GM23248 (cell line): ENCODE data around the gene ABI1. TPM values are rescaled to one million over a fixed set of nuclear protein-coding genes. Genes with fewer than 3 reads are reported as not detected.

ENCODE experiments used
- DNase-seq: peaks from one replicate; pipeline ENCODE4 v3.0.0-alpha.2; 2015
- H2AFZ ChIP-seq: fragments of 200-600 bp; sonication (generic); 2 replicates; pipeline ENCODE4 v1.6.1; 2016; ENCODE audit warnings: antibody characterized with exemption
- H3F3A ChIP-seq: fragments of 200-600 bp; sonication (generic); 2 replicates; pipeline ENCODE4 v1.6.1; 2016; ENCODE audit warnings: mild to moderate bottlenecking, antibody characterized with exemption, mixed run types; ENCODE audit not compliant: insufficient read depth
- H3K27ac ChIP-seq: fragments of 200-600 bp; sonication (generic); 2 replicates; pipeline ENCODE4 v1.5.1; 2016; ENCODE audit warnings: mild to moderate bottlenecking
- H3K27me3 ChIP-seq: fragments of 200-600 bp; sonication (generic); replicated peaks from 2 replicates; pipeline ENCODE4 v1.6.1; 2016; ENCODE audit warnings: mild to moderate bottlenecking; ENCODE audit not compliant: insufficient read depth
- H3K36me3 ChIP-seq: fragments of 200-600 bp; sonication (generic); 2 replicates; pipeline ENCODE4 v1.6.1; 2016; ENCODE audit warnings: low read depth, mild to moderate bottlenecking
- H3K4me1 ChIP-seq: fragments of 200-600 bp; sonication (generic); 2 replicates; pipeline ENCODE4 v1.6.1; 2016; ENCODE audit warnings: mild to moderate bottlenecking; ENCODE audit not compliant: insufficient read depth
- H3K4me2 ChIP-seq: fragments of 200-600 bp; sonication (generic); one replicate; pipeline ENCODE4 v1.6.1; 2016; ENCODE audit warnings: mild to moderate bottlenecking; ENCODE audit not compliant: unreplicated experiment
- H3K4me3 ChIP-seq: fragments of 200-600 bp; sonication (generic); 2 replicates; pipeline ENCODE4 v1.5.1; 2016; ENCODE audit warnings: mild to moderate bottlenecking
- H3K79me2 ChIP-seq: fragments of 200-600 bp; sonication (generic); 2 replicates; pipeline ENCODE4 v1.6.1; 2016; ENCODE audit warnings: mild to moderate bottlenecking; ENCODE audit not compliant: insufficient read depth
- H3K9ac ChIP-seq: fragments of 200-600 bp; sonication (generic); 2 replicates; pipeline ENCODE4 v1.6.1; 2016; ENCODE audit warnings: mild to moderate bottlenecking
- H3K9me2 ChIP-seq: fragments of 200-600 bp; sonication (generic); 2 replicates; pipeline ENCODE4 v1.6.1; 2016; ENCODE audit warnings: mixed run types, mild to moderate bottlenecking, moderate library complexity; ENCODE audit not compliant: insufficient read depth
- H3K9me3 ChIP-seq: fragments of 200-600 bp; sonication (generic); one replicate; pipeline ENCODE4 v1.6.1; 2017; ENCODE audit warnings: low read depth
- H4K20me1 ChIP-seq: fragments of 200-600 bp; sonication (generic); 2 replicates; pipeline ENCODE4 v1.6.0; 2016; ENCODE audit not compliant: insufficient read depth
- EZH2 ChIP-seq: fragments of 200-600 bp; sonication (generic); IDR thresholded peaks from 2 replicates; pipeline ENCODE4 v1.6.1; 2018; ENCODE audit warnings: antibody characterized with exemption, mild to moderate bottlenecking; ENCODE audit not compliant: insufficient read depth, poor library complexity, severe bottlenecking
- EZH2phosphoT487 ChIP-seq: fragments of 200-600 bp; sonication (generic); IDR thresholded peaks from 2 replicates; pipeline ENCODE4 v1.6.1; 2018; ENCODE audit warnings: antibody characterized with exemption, moderate library complexity, mild to moderate bottlenecking, low read depth; ENCODE audit not compliant: insufficient read depth
- WGBS, 2 experiments: methylation state at CpG; one replicate each; pipeline ENCODE4 v1.1.6; 2015 to 2017; ENCODE audit warnings: low lambda C conversion rate in 2 of 2, low coverage in 1 of 2; ENCODE audit errors: missing lambda C conversion rate in 2 of 2; 5-methylcytosine and 5-hydroxymethylcytosine counted together
- in situ Hi-C: fragments of 300-500 bp; cut with MboI; formaldehyde crosslinking; loops from 2 replicates; pipeline ENCODE4 v1.15.0; 2020
- polyA plus RNA-seq: library from polyadenylated mRNA; unstranded; fragments of >200 nt; fragmentation: Nextera tagmentation; extraction: Ambion mirVana; gene quantifications from 2 replicates; pipeline ENCODE4 v1.2.1, GENCODE V29; 2016
- total RNA-seq: library from RNA; depleted of rRNA; stranded (reverse); fragments of >200 nt; shearing (Covaris generic); gene quantifications from 2 replicates; pipeline ENCODE4 v1.2.3, GENCODE V29; 2014

ABI1 gene
- total and polyA plus RNA-seq, 2 experiments from 2014 or later = 60.3 to 79.0 TPM

- DNase-seq = no peak
- in situ Hi-C loops = no loop called here
- TF ChIP-seq EZH2 (no peak), EZH2phosphoT487 (no peak)
- peaks cover 15% of the 10 kb centered on the region for H3F3A ChIP-seq
- H3K9ac ChIP-seq = no peak overlapping the region
- no peak overlapping the region for H3K4me3 ChIP-seq
- no peaks in the 10 kb centered on the region for H3K9me2 ChIP-seq
- H2AFZ ChIP-seq = no peak overlapping the region
- no peak overlapping the region for H3K27ac ChIP-seq
- H3K36me3 ChIP-seq = no peaks in the 10 kb centered on the region; the same call in 1 of the 2 replicates
- H3K4me2 ChIP-seq = no peak overlapping the region
- no peaks in the 10 kb centered on the region for H3K4me1 ChIP-seq
- WGBS, 2 experiments = 85 to 90% methylated on average over 4 of the region's 4 CpGs
- H4K20me1 ChIP-seq = no peaks in the 10 kb centered on the region
- no peaks in the 10 kb centered on the region for H3K79me2 ChIP-seq
- no peaks in the 10 kb centered on the region for H3K9me3 ChIP-seq
- no peaks in the 10 kb centered on the region for H3K27me3 ChIP-seq
Measured at GRCh38 chr10:26723016-26723415, 137.7 kb downstream of the ABI1 start.

DNA sequence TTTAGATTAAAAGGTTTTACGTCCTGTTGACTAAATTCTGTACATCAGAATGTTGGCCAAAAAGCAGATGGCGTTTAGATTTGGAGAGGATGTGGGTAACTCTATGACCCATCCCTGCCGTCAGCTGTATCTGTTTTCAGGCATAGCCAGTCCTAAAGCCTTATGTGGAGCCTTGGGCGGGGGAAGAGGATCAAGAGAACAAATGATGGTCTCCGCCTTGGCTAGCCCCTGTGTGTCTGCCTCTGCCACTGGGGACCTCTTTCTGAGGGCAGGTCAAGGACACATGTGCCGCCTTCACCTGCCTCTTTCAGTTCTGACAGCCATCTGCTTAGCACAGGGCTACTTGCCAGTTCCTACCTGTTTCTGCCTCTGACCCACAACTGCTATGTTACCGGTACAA, 139.2 kb downstream of the ABI1 start:
- no peak for DNase-seq
- Histone ChIP-seq H3K27ac (no peak overlapping the region), H3K9me2 (no peaks in the 10 kb centered on the region), H4K20me1 (no peaks in the 10 kb centered on the region), H3K79me2 (no peaks in the 10 kb centered on the region), H3K9me3 (no peaks in the 10 kb centered on the region), H3K9ac (no peak overlapping the region), H3K36me3 (no peaks in the 10 kb centered on the region; the same call in 1 of the 2 replicates), H3F3A (peaks cover 15% of the 10 kb centered on the region), H2AFZ (no peak overlapping the region), H3K4me1 (no peaks in the 10 kb centered on the region), H3K4me2 (no peak overlapping the region), H3K4me3 (no peak overlapping the region), H3K27me3 (no peaks in the 10 kb centered on the region)
- in situ Hi-C loops = no loop called here
- TF ChIP-seq EZH2 (no peak), EZH2phosphoT487 (no peak)
- WGBS, 2 experiments = 90 to 93% methylated on average over 7 of the region's 7 CpGs

- in situ Hi-C loops = no loop called here
Measured at GRCh38 chr10:26717476-26717875, 143.3 kb downstream of the ABI1 start.

GRCh38 chr10:26715137-26715487, 145.6 kb downstream of the ABI1 start:
- Histone ChIP-seq H3K9ac (no peak overlapping the region), H3K9me3 (no peaks in the 10 kb centered on the region), H3K4me2 (no peak overlapping the region), H3K4me1 (no peaks in the 10 kb centered on the region), H3K4me3 (no peak overlapping the region), H3F3A (no peaks in the 10 kb centered on the region), H3K79me2 (no peaks in the 10 kb centered on the region), H3K36me3 (no peaks in the 10 kb centered on the region), H3K9me2 (no peaks in the 10 kb centered on the region), H3K27ac (no peak overlapping the region), H4K20me1 (no peaks in the 10 kb centered on the region), H2AFZ (no peak overlapping the region), H3K27me3 (no peaks in the 10 kb centered on the region)
- 94 to 98% methylated on average over 2 of the region's 2 CpGs for WGBS, 2 experiments
- no peak for DNase-seq
- TF ChIP-seq EZH2 (no peak), EZH2phosphoT487 (no peak)
- in situ Hi-C loops = no loop called here

More at GRCh38 chr10:26717476-26717875, 143.3 kb downstream of the ABI1 start:
- Histone ChIP-seq H3K4me1 (no peaks in the 10 kb centered on the region), H2AFZ (no peak overlapping the region), H3K4me2 (no peak overlapping the region), H3K9me2 (no peaks in the 10 kb centered on the region), H3K27ac (no peak overlapping the region), H3K36me3 (no peaks in the 10 kb centered on the region), H3K27me3 (no peaks in the 10 kb centered on the region), H4K20me1 (no peaks in the 10 kb centered on the region), H3K79me2 (no peaks in the 10 kb centered on the region), H3K9me3 (no peaks in the 10 kb centered on the region), H3K4me3 (no peak overlapping the region), H3F3A (no peaks in the 10 kb centered on the region), H3K9ac (no peak overlapping the region)
- WGBS, 2 experiments = 98% methylated on average over 7 of the region's 7 CpGs
- no peak for DNase-seq
- no peak for TF ChIP-seq EZH2phosphoT487
- TF ChIP-seq EZH2 = no peak
